HL-60 (cell line): ENCODE measurements around the gene UGT1A5.

Experiments
- DNase-seq, 2 experiments: peaks; one replicate each; pipeline ENCODE4 v3.0.0-alpha.2; 2010 to 2020; ENCODE audit warnings: low read depth in 1 of 2, low spot score in 1 of 2
- H3K27ac ChIP-seq: fragments of 250-450 bp; sonication (Bioruptor Pico); replicated peaks from 2 replicates; pipeline ENCODE4 v1.5.1; 2020; ENCODE audit warnings: mild to moderate bottlenecking, moderate library complexity
- H3K27me3 ChIP-seq: fragments of 250-450 bp; sonication (Bioruptor Pico); 2 replicates; pipeline ENCODE4 v1.5.1; 2021; ENCODE audit warnings: mild to moderate bottlenecking, moderate library complexity; ENCODE audit not compliant: insufficient read depth, poor library complexity, severe bottlenecking
- H3K4me3 ChIP-seq: replicated peaks from 2 replicates; pipeline ENCODE4 v1.5.1; 2011; ENCODE audit warnings: mild to moderate bottlenecking, control low read depth, low read length; ENCODE audit not compliant: insufficient read depth
- GABPA ChIP-seq: IDR thresholded peaks from 2 replicates; pipeline ENCODE4 v1.6.1; 2012; ENCODE audit warnings: low read depth
- POLR2AphosphoS5 ChIP-seq: IDR thresholded peaks from 2 replicates; pipeline ENCODE4 v1.6.1; 2012; ENCODE audit warnings: low read depth
- SPI1 ChIP-seq: IDR thresholded peaks from 2 replicates; pipeline ENCODE4 v1.6.1; 2012; ENCODE audit warnings: low read depth, mild to moderate bottlenecking, borderline replicate concordance
- TF ChIP-seq, protein P1 (sequence below): IDR thresholded peaks from 2 replicates; pipeline ENCODE4 v1.6.1; 2012; ENCODE audit warnings: low read depth; ENCODE audit not compliant: insufficient replicate concordance
- TF ChIP-seq, protein P2 (sequence below): IDR thresholded peaks from one replicate; pipeline ENCODE4 v1.5.1; 2011; ENCODE audit warnings: low read length, control low read depth, inconsistent platforms; ENCODE audit not compliant: insufficient read depth

UGT1A5 gene

DNA sequence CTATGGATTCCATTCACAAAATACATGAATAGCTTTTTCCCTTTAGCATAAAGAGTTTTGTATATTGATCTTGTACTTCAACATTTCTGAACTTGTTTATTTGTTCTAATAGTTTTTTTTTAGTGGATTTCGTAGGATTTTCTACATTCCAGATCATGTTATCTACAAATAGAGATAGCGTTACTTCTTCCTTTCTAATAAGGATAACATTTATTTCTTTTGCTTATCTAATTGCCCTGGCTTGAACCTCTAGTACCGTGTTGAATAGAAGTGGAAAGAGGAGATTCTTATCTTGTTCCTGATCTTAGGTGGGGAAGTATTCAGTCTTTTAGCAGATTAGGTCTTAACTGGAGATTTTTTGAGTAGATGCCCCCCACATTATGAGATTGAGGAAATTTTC, 10.5 kb upstream of the UGT1A5 start:
- TF ChIP-seq, protein P1, sequence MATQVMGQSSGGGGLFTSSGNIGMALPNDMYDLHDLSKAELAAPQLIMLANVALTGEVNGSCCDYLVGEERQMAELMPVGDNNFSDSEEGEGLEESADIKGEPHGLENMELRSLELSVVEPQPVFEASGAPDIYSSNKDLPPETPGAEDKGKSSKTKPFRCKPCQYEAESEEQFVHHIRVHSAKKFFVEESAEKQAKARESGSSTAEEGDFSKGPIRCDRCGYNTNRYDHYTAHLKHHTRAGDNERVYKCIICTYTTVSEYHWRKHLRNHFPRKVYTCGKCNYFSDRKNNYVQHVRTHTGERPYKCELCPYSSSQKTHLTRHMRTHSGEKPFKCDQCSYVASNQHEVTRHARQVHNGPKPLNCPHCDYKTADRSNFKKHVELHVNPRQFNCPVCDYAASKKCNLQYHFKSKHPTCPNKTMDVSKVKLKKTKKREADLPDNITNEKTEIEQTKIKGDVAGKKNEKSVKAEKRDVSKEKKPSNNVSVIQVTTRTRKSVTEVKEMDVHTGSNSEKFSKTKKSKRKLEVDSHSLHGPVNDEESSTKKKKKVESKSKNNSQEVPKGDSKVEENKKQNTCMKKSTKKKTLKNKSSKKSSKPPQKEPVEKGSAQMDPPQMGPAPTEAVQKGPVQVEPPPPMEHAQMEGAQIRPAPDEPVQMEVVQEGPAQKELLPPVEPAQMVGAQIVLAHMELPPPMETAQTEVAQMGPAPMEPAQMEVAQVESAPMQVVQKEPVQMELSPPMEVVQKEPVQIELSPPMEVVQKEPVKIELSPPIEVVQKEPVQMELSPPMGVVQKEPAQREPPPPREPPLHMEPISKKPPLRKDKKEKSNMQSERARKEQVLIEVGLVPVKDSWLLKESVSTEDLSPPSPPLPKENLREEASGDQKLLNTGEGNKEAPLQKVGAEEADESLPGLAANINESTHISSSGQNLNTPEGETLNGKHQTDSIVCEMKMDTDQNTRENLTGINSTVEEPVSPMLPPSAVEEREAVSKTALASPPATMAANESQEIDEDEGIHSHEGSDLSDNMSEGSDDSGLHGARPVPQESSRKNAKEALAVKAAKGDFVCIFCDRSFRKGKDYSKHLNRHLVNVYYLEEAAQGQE = no peak
- TF ChIP-seq, protein P2, sequence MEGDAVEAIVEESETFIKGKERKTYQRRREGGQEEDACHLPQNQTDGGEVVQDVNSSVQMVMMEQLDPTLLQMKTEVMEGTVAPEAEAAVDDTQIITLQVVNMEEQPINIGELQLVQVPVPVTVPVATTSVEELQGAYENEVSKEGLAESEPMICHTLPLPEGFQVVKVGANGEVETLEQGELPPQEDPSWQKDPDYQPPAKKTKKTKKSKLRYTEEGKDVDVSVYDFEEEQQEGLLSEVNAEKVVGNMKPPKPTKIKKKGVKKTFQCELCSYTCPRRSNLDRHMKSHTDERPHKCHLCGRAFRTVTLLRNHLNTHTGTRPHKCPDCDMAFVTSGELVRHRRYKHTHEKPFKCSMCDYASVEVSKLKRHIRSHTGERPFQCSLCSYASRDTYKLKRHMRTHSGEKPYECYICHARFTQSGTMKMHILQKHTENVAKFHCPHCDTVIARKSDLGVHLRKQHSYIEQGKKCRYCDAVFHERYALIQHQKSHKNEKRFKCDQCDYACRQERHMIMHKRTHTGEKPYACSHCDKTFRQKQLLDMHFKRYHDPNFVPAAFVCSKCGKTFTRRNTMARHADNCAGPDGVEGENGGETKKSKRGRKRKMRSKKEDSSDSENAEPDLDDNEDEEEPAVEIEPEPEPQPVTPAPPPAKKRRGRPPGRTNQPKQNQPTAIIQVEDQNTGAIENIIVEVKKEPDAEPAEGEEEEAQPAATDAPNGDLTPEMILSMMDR = no peak
- no peak overlapping the region for H3K27ac ChIP-seq
- no peaks in the 10 kb centered on the region for H3K27me3 ChIP-seq
- H3K4me3 ChIP-seq = no peak overlapping the region
- DNase-seq = no peak

DNA sequence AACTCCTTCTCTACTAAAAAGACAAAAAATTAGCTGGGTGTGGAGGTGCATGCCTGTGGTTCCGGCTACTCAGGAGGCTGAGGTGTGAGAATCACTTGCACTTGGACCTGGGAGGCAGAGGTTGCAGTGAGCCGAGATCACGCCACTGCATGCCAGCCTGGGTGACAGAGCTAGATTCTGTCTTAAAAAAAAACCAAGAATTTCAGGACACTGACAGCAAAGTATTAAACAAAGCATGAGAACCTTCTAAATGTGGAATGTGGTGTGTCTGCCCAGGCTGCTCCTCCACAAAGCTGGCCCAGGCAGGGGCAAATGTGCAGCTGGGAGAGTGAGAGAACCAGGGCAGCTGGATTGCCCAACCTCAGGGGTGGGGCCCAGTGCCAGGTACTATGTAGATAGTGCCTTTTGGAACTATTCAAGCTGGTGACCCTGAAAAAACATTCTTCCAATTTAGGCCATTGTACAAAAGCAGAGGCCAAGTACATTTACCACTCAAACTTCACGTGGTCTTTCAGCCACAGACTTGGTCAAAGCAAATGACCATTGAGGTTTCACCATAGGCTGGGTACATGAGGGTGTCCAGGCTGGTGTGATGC, 6.7 kb upstream of the UGT1A5 start:
- TF ChIP-seq, protein P2 = no peak
- no peak for TF ChIP-seq SPI1
- no peak for TF ChIP-seq POLR2AphosphoS5
- TF ChIP-seq GABPA = no peak
- TF ChIP-seq, protein P1 = no peak

DNA sequence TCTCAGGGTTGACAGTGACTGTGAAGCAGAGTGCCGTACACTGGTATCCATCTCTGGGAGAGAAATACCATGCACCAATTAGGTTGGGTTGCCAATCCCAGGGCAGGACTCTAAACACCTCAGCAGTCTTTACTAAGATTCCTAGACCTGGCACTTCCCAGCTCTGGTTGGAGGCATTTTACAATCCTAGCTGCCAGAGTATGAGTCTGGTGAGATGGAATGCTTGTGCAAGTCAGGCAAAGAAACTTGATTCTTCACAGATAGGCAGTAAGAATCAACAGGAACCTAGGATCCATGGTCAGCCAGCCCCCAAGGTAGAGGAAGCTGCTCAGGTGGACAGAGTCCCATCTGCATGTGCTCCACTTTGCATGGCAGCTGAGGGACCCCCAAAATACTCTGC, 6.0 kb upstream of the UGT1A5 start:
- no peaks in the 10 kb centered on the region for H3K27me3 ChIP-seq
- H3K27ac ChIP-seq = no peak overlapping the region
- H3K4me3 ChIP-seq = no peak overlapping the region
- TF ChIP-seq, protein P2 = no peak
- TF ChIP-seq SPI1 (no peak), POLR2AphosphoS5 (no peak), GABPA (no peak)
- TF ChIP-seq, protein P1 = no peak
- no peak for DNase-seq

More for the DNA sequence above, 6.7 kb upstream of the UGT1A5 start:
- H3K27ac ChIP-seq = no peak overlapping the region
- no peaks in the 10 kb centered on the region for H3K27me3 ChIP-seq
- DNase-seq = no peak
- no peak overlapping the region for H3K4me3 ChIP-seq
